DMS 273 (cell line): ENCODE measurements around the gene RNF4.
"Not testable (repeated sequence)": the region's sequence is repeated elsewhere in the genome, so short reads cannot be mapped to it uniquely, and the experiment has no call there.

Source experiments
- DNase-seq: peaks from one replicate; lab custom pipeline; 2025; ENCODE audit not compliant: unreplicated experiment; lab: John Stamatoyannopoulos, UW

Gene RNF4, protein sequence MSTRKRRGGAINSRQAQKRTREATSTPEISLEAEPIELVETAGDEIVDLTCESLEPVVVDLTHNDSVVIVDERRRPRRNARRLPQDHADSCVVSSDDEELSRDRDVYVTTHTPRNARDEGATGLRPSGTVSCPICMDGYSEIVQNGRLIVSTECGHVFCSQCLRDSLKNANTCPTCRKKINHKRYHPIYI

DNA sequence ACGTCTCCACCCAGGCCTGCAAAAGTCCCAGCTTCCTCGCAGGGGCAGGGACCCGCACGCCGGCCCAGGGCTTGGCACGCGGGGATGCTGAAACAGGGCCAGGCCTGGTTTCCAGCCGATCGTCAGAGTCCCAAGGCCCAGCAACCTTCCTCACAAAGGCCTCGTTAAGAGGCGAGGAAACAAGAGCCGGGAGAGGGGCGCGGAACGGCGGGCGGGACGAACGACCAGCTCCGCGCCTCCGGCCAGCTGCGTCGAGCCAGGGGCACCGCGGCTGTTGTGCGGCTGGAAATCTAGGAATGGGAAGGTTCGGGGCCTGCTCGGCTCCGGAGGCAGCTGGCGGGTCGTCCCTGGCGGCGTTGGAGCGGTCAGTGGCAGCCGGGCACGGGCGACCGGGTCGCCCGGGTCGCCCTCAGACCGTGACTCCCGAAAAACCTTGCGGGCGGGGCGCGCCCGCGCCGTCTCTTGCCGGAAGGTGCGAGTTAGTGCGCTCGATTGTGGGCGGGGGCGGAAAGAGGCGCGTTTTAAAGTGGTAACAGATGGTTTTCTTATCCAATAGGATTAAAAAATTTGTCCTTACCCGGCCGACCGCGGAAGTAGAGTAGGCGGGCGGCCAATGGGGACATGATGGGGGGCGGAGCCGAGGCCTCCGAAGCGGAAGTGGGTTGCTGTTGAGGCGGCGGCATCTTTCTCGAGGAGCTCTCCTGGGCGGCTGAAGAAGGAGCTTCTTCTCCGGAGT, at the start of gene RNF4:
Gene RNF4 (plus strand): TSS at position 651 of the 736 bp plus-strand sequence. CDS start 21,388 bp downstream, outside the sequence.
- peak; percentile 96 for DNase-seq

DNA sequence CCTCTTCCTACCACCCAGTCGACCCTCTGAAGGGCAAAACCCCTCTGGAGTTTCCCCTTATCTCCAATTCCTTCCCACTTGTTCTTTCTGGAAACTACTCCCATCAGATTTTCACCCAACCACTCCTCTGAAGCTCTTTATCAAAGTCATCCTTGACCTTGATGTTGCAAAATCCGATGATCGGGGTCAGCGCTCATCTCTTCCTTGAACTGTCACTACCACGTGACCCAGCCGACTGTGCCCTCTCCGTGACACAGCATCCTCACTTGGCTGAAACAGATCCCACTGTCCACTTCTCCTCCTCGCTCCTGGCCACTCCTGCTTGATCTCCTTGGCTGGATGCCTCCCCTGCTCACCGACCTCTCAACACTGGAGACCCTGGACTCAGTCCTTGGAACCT, 49.1 kb upstream of the RNF4 start:
- no peak for DNase-seq

DNA sequence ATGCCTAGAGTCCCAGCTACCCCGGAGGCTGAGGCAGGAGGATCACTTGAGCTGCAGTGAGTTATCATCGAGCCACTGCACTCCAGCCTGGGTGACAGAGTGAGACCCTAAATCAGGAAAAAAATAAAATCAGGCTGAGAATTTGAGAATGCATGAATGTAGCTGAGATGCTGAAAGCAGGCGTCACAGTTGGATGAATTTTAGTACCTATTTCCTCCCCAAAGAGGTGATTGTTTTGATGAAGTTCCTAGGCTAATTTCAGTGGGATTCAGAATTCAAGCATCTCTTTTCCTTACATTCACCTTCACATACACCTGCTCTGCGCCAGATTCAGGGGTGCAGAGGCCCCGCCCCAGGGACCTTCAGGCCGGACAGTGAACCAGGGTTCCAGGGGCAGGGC, 47.0 kb upstream of the RNF4 start:
- no peak for DNase-seq

DNA sequence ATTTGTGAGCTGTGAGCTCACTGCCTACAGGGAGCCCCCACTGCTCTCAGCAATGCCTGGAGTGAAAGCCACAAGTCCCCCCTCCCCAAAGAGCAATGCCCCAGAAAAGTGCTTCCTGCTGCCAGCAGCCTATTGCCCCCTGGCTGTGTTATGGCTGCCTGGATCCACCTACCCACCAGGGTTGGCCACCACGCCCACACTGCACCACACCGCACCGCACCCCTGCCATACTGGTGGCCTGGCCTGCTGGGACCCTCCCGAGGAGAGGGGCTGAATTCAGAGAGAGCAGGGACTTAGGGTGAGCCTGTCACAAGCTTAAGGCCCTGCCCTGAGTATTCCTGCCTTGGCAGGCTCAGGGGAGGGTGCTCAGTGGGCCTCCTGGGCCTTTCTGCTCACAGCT, 45.8 kb upstream of the RNF4 start:
- DNase-seq: no peak

DNA sequence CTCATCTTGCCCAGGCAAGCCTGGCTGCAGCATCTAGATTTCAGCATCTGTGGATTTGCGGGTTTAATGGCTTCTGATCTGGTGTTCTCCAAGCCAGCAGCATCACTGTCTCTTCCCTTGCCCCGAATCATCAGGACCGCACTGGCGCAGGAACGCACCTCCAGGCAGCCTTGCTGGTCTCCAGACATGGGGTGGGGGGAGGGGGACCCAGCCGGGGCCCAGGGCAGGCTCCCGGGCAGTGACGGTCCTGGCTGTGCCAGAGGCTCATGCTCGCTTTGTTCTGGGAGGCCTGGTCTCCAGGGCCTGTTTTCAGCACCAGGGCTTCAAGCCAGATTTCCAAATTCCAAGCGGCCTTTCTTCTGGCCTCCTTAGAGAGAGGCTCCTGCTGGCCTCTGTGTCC, 45.2 kb upstream of the RNF4 start:
- DNase-seq: no peak

DNA sequence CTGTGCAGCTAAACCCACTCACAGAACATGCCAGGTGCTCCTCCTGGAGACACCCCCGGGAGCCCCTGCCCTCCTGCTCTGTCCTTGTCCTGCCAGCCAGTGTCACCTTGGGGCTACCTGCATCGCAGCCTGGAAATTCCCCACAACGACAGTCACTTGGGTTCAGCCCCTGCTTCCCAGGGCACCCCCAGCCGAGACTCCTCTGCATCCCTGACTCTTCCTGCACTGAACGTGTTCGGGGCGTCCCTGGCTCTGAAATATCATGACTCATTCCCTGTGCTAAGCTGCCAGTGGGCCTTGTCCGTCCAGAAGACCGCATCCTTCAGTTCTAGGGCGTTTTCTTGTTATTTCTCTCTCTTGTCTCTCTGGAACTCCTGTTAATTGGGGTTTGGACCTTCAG, 44.3 kb upstream of the RNF4 start:
- DNase-seq: no peak

DNA sequence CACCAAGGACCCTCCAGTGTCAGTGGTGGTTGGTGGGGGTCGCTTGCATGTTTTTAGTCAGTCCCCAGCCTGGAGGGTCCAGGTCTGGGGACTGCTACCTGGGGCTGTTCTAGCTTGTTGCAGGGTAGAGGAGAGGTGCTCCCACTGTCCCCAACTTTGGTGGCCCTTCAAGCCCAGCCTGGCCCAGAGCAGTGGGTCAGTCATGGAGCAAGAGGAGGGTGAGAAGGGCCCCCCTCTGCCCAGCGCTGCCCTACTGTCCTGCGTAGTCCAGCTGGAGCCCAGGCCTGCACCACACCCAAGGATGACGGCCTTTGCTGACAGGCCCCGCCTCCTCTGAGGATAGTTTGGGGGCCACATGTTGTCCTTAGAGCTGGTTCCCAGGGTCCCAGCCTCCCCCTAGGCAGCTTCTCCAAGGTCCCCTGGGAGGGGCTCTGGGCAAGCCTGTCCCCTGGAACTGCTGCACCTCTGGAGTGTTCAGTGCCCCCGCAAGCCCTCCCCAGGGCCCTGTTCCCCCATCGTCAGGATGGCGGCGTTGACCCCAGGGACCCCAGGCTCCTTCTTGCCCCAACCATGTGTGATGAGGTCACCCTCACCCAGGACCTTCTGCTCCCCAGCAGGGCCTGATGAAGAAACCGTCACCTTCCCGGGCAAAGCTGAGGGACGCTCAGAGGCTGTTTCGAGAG, 43.4 kb upstream of the RNF4 start:
- DNase-seq: no peak

DNA sequence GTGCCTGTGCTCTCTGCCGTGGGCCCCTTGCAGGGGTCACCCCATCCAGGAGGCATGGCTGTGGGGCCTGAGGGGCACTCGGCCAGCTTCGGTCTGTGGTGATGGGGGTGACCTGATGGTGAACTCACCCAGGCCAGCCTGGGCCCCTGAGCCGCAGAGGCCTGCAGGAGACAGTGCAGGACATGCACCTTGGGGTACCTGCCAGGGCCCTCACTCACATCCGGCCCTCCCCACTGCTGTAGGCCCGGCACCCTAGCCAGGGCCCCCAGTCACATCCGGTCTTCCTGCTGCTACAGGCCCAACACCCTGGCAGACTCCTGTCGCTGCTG, 42.9 kb upstream of the RNF4 start:
- DNase-seq: no peak

DNA sequence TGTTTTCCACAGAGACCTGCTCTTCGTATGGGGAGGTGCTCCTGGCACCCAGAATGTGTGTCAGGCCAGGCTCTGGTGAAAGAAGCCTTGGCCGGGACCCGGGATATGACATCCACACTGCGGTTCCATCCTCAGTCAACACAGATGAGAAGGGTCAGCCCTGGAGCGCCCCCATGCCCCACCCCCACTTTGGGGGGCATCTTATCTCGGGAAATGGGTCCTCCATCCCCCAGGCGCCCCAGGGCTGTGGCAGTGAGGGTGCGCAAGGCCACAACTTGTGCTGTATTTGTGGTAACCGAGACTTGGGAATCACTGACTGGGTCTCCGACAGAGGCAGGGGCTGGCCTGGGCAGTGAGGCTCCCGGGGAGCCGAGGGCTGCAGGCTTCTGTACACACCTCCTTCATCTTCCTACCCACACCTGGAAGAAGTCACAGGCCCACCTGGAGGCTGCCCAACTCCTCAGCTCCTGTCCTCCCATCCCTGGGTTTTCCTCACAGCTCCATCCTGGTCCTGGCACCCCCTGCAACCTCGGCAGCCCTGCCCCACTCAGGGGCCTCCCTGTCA, 42.1 kb upstream of the RNF4 start:
- DNase-seq: no peak

DNA sequence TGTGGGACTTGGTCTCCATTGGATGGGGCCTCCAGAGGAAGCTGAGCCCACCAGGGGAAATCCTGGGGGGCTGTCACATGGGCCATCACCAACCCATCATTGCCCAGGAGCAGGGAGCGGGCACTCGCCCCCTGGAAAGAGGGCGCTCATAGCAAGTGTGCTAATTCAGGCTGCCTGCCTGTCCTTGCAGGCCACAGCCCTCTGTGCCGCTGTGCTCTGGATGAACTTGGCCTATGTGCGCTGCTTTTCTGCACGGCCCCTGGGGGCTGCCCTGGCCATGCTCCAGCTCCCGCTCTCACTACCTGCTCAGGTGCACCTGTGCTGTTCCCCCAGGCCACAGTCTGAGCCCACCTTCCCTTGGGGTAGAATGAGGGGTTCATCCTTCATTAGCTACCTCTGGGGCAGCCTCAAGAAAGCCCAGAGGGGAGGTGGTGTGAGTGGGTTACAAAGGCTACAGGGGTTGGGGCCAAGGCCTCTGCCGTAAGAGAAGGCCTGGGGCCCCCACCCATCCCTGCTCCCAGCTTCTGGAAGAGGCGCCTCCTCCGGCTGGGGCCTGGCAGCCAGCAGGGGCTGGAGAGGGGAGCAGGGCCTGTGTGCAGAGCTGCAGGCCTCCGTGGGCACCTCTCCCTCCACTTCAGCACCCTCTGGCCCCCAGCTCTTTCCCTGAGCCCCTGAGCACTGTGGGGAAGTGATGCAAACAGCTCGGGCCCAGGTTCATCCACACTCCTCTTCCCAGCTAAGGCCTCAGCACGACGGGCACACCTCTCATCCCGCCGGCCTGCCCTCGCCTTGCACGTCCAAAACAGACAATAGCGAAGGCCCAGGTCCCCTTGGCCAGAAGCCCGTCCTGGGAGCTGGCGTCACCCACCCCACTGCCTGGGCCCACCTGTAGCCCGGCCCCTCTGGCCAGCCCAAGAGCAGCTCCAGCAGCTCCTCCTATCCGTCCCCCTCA, 41.2 kb upstream of the RNF4 start:
- no peak for DNase-seq

DNA sequence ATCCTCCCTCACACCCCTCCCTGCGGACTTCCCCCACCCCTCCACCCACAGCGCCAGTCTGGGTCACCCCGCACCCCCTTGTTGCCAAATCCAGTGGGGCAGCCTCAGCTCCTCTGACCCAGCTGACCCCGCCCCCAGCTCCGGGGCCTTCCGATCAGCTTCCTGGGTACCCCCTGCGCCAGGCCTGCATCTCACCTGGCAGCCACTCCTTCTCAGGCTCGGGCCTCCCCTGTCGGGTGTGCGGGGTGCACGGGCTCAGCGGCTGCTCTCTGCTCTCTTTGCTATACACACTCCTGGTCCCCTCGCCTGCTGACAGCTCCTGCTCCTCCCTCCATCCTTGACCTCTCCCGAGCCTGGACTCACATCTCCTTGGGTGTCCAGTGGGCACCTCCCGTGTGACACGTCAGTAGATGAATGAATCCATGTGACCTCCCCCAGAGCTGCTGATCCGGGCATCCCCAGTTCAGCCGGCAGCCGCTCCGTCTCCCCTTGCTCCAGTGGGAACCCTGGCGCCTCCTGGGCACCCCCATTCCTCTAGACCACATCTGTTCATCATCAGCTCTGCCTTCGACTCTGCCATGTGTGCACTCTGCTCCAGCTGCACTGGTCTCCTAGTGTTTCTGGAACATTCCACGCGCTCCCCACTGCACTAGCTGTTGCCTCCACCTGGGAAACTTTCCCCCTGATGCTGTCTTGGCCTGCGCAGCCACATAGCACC, 40.3 kb upstream of the RNF4 start:
- no peak for DNase-seq

DNA sequence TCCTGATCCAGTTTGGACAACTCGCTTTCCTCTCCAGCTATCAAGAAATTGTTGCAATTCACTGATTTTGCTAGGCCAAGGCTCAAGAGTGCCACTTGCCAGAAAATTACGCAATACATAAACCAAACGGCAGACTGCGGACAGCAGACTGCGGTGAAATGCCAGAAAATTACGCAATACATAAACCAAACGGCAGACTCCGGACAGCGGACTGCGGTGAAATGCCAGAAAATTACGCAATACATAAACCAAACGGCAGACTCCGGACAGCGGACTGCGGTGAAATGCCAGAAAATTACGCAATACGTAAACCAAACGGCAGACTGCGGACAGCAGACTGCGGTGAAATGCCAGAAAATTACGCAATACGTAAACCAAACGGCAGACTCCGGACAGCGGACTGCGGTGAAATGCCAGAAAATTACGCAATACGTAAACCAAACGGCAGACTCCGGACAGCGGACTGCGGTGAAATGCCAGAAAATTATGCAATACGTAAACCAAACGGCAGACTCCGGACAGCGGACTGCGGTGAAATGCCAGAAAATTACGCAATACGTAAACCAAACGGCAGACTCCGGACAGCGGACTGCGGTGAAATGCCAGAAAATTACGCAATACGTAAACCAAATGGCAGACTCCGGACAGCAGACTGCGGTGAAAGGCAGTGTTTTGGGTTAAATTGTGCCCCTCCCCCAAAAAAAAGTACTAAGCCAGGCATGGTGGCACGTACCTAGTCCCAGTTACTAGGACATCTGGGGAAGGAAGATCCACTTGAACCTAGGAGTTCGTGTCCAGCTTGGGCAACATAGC, 38.8 kb upstream of the RNF4 start:
- DNase-seq: not testable (repeated sequence)

DNA sequence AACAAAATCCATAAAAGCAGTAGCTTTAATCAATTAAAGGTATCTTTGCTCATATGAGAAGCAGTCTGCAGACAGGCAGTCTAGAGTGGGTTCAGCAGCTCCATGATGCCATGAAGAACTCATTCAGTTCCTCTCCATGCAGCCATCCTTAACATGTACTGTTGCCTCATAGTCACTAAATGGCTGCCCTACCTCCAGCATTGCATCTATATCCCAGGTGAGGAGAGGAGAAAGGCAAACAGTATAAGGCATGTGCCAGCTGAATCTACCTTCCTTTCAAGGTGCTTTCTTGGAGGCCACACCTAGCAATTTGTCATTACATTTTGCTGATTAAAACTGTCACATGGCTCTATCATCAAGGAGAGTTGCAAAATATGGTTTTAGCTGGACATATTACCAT, 36.9 kb upstream of the RNF4 start:
- no peak for DNase-seq

DNA sequence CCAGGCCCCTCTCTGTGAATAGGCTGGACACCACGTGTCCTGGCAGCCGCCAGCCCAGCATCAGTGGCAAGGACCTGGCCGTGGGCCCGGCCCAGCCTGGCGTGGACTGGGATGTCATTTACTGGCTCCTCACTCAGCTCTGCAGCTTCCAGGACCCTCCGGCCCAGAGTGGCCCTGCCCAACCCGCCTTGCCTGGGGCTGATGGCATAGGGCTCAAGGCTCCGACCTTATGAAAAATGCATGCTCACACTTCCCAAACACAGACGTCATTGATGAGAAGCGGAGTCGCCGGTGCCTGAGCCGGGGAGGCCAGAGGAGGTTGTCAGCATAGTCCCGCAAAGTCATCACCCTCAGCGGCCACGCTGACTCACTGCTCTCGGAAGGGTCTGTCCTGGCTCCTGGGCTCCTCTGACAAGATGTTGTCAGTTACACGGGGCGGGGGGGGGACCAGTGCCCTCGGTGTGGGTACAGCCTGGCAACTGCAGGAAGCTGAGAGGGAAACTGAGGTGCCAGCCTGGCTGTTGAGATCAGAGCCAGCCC, 35.8 kb upstream of the RNF4 start:
- DNase-seq: no peak

DNA sequence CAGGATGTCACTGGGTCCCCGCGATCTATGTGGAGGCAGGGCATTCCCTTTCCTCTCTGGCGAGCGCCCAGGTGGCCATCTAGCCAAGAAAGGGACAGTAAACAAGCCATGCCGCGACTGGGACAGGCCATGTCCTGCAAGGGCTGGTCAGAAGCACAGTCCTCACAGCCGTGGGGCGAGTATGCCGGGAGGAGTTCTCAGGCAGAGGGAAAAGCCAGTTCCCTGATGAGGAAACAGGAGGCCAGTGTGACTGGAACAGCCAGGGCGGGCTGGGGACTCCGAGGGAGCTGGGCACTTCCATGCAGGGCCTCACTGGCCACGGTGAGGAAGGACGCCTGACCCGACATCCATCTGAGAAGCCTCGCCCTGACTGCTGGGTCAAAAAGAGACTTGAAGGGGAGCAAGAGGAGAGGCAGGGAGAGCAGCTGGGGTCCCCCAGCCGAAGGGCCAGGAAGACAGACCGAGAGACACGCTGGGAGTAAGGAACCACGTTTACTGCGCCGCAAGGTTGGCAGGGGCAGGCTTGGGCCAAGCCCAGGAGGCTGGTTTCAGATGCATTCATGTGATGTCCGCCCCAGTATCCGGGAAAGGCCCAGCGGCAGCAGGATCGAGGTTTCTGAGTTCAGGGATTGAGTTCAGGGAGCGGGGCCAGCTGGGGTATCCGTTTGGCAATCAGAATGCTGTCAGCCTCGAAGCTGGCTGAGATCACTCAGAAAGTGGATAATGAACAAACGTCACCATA, 35.1 kb upstream of the RNF4 start:
- DNase-seq: no peak

DNA sequence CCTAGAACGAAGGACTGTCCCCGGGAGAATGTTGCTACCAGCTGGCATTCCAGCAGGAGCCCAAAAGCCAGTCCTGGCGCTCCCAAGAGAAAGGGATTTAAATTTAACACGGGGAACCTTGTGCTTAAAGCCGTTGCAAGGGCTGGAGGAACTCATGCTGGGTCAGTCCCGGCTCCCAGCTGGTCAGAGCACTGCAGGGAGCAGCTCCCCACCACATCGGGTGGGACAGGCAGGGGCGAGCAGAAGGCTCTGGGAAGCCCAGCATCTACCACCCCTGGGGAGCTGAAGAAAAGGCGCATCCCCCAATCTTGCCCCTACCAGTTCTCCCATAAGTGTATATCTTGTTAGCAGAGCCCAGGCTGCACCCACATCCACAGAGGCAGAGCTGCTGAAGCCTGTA, 34.5 kb upstream of the RNF4 start:
- DNase-seq: peak; percentile 15

DNA sequence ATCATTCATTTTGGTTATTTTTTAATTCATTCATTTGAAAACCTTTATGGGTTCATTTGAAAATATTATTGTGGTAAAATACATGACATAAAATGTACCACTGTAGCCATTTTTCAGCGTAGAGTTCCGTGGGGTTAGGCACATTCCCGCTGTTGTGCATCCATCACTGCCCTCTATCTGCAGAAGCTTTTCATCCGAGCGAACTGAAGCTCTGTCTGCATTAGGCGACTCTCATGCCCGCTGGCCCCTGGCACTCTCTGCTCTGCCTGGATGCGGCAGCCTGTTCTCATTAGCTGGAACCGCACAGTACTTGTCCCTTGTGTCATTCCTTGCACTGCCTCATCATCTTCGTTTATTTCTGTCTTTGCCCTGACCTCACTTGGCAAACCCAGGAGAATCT, 32.6 kb upstream of the RNF4 start:
- DNase-seq: peak; percentile 53

DNA sequence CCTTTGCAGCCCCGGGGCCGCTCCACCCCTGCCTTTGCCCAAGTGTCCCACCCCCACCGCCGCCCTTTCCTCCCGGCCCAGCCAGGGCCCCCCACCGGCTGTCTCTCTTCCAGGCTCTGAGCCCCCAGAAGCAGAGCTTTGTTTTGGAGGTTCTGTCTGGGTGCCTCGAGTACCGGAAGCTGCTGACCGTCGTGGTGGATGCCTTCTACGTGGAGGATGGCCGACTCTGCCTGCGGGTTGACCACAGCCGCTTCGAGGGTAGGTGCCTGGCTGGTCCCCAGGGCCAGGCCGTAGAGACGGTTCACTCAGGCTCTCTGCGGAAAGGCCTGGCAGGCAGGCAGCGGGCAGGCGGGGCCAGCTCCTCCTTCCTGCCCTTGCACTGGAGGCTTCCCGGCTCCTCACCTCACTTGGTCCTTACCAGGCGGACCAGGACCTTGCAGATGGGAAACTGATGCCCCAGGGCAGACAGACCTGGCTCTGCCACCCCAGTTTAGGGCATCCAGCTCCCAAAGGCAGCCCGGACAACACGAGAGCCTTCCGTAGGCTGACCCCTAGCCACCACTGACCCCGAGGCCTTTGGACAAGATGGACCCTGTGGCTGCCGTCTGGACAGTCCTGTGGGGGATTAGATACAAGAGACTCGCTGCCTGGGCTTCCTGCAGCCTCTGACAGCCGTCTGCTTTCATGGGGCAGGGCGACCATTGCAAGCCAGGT, 32.0 kb upstream of the RNF4 start:
- no peak for DNase-seq
